T1000 (cell line): Measurements from ENCODE around the gene MYBPH.

Experiments used
- DNase-seq: peaks from one replicate; lab custom pipeline; 2025; ENCODE audit warnings: mixed read lengths; lab: John Stamatoyannopoulos, UW

The MYBPH gene

DNA sequence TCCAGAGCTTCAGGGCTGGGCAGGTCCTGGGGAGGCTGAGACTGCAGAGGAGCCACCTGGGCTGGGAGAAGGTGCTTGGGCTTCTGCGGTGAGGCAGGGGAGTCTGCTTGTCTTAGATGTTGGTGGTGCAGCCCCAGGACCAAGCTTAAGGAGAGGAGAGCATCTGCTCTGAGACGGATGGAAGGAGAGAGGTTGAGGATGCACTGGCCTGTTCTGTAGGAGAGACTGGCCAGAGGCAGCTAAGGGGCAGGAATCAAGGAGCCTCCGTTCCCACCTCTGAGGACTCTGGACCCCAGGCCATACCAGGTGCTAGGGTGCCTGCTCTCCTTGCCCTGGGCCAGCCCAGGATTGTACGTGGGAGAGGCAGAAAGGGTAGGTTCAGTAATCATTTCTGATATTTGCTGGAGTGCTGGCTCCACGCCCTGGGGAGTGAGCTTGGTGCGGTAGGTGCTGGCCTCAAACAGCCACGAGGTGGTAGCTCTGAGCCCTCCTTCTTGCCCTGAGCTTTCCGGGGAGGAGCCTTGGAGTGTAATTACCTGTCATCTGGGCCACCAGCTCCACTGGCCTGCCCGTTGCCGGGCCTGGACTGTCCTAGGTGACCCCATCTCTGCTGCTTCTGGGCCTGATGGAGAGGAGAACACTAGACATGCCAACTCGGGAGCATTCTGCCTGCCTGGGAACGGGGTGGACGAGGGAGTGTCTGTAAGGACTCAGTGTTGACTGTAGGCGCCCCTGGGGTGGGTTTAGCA, 9.3 kb downstream of the MYBPH start:
- no peak for DNase-seq

DNA sequence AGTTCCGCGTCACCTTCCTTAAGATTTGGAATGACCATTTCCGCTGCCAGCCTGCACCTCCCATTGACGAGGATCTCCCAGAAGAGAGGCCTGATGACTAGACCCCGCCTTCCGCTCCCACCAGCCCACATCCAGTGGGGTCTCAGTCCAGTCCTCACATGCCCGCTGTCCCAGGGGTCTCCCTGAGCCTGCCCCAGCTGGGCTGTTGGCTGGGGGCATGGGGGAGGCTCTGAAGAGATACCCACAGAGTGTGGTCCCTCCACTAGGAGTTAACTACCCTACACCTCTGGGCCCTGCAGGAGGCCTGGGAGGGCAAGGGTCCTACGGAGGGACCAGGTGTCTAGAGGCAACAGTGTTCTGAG, 9.8 kb downstream of the MYBPH start:
- no peak for DNase-seq

DNA sequence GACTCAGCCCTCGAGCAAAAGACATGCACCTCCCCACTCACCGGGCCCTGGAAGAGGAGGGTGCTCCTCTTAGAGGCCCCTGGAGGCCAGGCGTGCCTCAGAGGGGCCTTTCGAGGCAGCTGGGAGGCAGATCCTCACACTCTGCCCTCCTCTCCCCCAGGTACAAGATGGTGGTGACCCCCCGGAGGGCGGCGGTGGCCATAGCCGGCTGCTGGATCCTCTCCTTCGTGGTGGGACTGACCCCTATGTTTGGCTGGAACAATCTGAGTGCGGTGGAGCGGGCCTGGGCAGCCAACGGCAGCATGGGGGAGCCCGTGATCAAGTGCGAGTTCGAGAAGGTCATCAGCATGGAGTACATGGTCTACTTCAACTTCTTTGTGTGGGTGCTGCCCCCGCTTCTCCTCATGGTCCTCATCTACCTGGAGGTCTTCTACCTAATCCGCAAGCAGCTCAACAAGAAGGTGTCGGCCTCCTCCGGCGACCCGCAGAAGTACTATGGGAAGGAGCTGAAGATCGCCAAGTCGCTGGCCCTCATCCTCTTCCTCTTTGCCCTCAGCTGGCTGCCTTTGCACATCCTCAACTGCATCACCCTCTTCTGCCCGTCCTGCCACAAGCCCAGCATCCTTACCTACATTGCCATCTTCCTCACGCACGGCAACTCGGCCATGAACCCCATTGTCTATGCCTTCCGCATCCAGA, 10.4 kb downstream of the MYBPH start:
- no peak for DNase-seq

DNA sequence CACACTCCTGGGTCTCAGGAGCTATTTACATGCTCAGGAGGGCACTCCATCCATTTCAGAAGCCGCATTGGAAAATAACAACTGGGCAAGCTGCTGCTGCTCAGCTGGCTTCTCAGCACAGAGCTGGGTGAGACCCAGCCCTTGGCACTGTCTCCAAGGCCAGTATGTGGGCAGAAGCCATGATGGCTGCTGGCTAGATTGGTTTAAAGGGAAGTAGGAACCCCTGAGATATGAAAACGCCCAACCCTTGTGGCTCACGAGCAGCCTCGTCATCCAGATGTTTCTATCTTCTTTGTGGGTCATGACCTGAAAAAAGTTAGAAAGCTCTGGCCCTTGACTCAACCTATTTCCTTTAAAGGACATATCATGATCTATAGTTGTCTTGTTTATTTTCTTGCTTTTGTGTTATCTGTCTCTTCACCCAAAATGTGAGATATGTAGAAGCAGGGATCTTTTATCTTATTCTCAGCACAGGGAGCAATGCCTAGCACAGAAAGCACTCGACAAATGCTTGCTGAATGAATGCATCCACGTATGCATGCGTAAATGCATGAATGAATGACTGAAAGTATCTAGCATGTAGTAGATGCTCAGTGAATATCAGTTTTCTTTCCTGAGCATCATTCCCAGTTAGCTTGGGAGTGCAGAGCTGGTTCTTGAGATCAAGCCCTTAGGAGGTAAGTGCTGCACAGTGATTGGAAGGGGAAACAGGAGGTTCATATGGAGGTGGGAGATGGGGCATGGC, 11.6 kb downstream of the MYBPH start:
- no peak for DNase-seq

DNA sequence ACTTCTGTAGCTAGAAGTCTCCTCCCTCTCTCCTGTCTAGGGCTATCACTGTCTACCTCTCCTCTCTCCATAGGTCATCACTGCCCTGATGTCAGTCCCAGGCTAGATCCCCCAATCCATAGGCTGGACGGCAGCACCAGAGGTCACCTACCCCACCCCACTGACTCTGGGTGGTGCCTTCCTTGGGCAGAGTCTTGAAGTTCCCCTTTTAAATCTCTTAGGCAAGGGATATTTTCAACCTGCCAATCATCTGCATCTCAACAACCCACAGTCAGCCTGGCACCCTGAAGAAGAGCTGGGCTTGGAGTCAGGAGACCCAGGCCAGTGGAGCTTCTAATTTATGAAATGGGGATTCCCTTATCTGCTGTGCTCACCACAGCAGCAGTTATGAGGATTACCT, 13.2 kb downstream of the MYBPH start:
- DNase-seq = no peak

DNA sequence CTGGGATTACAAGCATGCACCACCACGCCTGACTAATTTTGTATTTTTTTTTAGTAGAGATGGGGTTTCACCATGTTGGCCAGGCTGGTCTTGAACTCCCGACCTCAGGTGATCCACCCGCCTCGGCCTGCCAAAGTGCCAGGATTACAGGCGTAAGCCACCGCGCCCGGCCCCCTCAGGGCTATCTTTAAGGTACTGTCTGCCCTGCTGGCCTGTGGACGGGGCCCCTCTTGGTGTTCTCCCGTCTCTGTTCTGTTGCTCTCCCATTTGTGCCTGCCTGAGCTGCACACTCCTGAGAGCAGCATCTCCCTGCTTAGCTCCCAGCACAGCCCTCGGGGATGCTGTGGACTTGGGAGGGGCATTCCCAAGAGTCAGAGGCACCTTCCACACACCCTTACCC, 13.9 kb downstream of the MYBPH start:
- DNase-seq = no peak

DNA sequence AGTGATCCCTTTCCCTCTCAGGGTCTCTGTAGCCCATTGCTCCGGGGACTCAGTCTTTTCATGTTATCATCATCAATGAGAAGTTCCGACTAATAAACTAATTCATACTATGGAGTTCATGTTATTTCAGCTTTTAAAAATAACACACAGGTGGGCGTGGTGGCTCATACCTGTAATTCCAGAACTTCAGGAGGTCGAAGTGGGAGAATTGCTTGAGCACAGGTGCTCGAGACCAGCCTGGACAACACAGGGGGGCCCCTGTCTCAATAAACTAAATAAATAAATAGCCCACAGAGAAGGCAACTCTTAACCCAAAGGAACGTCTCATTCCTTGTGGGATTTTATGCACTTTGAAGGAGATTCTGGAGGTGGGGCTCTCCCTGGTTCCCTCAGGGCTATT, 14.5 kb downstream of the MYBPH start:
- no peak for DNase-seq

DNA sequence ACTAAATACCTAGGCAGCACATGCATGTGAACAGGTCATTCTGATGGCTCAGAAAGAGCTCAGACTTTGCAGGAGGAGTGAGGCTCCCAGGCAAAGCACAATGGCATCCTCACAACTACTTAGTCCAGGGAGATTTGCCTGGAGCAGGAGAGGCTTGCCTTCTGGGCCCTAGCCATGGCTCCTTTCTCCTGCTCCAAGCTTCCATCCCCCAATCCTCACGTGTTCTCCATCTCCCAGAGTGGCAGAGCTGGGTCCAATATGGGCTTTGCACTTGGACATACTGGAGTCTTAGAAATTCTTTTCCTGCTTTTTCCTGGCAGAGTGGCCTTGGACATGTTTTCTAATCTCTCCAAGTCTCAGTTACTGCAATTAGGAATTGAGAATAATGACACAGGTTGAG, 15.8 kb downstream of the MYBPH start:
- no peak for DNase-seq

DNA sequence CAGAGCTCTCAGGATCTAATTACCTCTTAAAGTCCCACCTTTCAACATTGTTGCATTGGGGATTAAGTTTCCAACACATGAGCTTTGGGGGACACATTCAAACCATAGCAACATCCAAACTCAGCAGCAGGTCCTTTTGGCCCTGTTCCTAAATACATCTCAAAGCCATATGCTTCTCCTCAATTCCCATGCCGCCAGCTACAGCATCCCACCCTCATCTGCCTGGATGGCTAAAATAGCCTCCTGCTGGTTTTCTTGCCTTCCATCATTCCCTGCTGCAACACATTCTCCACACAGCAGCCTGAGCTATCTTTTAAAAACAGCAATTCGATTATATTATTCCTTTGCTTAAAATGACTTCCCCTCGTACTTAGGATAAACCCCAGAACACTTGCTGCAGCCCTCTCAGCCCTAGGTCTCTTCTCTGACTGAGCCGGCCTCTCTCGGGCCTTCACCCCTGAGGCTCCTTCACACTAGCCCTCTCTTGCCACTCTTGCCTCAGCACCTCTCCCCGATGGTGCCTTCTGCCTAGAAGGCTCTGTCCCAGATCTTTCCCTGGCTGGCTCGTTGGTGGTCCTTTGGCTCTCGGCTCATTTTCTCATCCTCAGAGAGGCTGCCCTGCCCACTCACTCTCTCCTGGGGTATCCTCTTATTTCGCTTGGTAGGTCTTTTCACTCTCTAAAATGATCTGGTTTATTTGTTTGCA, 16.5 kb downstream of the MYBPH start:
- DNase-seq = no peak

DNA sequence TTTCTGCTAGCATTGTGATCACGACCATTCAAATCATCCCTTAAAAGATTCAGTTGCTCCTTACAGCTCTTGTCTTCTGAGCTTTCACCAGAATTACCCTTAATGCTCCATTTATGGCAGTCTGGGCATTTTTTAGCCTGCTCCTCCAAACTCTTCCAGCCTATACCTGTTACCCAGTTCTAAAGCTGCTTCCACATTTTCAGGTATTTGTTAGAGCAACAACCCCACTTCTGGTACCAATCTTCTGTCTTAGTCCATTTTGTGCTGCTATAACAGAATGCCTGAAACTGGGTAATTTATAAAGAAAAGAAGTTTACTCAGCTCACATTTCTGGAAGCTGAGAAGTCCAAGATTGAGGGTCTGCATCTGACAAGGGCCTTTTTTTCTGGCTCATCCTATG, 17.2 kb downstream of the MYBPH start:
- DNase-seq = no peak

DNA sequence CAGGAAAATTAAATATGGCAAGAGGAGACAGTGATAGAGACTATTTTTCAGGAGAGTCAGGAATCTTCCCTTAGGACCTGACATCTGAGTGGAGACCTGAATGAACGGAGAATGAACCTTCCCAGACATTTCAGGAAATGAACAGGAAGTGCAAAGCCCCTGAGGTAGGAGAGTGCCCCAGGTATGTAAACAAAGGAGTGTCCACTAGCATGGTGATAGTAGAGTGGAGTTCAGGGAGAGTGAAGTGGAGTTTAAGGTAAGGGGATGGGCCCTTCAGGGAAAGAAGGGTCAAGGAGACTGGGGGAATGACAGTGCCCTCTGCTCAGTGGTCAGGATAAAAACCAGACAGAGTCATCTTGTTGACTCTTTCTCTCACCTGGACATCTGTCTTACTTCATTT, 19.3 kb downstream of the MYBPH start:
- no peak for DNase-seq

DNA sequence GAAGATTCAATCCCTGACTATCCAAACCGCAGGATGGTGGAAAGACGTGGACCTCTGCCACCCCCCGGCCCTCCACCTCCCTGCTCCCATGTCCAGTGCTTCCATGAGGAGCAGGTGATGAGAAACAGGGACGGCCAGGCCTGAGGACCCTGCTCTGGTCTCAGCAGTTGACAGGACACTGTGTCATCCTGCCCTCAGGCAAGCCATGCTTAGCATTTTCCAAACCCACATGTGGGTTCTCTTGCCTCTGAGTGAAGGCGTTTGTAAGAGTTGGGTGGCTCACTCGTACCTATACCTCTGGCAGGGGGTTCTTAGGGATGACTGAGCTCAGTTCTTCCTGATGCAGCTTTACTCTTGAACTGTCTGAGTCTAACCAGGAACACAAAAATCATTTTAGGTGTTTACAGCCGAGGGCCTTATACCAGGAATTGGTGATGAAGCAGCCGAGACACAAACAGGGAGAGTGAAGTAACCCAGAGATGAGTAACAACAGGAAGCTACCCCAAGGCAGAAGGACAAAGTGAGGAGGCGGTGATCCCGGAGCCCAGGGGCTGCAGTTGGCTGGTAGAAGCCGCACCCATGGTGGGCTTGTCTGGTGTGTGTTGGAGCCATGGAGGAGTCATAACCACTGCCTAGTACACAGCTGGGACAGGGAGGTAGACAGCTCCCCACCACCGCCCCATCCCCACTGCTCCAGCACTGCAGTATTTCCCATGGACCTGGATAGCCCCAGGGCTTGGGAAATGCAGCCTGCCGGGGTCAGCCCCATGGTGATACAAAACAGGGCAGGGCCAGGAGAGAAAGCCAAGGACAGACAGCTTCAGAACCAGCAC, 21.4 kb downstream of the MYBPH start:
- DNase-seq = peak; percentile 20

DNA sequence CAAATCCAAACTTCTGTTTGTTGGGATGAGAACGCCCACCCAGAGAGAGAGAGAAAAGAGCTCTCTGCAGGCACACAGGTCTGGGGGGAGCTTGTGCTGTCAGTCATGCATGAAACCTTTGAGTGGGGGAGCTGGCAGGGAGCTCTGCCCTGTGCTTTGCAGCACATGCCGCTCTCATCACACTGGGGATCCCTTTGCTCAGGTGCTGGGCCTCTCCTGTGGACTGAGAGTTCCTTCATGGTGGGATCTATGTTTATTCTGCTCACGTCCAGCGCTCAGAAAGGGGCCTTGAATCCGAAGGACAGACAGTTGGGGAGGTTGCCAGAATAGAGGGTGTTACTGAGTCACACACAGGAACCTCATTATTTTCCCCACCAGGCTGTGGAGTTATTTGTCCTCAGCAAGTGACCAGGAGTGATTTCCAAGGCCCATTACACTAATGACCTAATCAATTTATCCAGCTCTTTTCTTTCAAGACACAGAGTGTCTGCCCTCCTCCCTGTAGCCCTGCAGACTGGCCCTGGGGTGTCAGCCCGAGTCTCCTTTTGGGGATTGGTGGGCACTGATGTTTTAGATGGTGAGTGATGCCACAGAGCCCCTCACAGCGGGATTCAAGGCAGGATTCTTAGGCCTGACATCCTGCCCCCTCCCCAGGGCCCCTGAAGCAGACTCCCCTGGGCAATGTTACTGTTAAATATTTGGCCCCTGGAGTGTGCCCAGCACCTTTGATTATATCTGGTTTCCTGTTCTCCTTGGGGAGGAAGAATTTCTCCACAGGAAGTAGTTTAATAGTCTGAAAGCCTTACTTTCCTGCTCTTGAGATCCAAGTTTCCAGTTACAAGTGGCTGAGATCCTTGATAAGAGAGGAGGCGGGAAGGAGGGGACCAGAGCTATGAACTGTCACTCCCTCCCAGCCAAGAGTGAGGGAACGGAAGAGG, 22.3 kb downstream of the MYBPH start:
- DNase-seq = no peak

DNA sequence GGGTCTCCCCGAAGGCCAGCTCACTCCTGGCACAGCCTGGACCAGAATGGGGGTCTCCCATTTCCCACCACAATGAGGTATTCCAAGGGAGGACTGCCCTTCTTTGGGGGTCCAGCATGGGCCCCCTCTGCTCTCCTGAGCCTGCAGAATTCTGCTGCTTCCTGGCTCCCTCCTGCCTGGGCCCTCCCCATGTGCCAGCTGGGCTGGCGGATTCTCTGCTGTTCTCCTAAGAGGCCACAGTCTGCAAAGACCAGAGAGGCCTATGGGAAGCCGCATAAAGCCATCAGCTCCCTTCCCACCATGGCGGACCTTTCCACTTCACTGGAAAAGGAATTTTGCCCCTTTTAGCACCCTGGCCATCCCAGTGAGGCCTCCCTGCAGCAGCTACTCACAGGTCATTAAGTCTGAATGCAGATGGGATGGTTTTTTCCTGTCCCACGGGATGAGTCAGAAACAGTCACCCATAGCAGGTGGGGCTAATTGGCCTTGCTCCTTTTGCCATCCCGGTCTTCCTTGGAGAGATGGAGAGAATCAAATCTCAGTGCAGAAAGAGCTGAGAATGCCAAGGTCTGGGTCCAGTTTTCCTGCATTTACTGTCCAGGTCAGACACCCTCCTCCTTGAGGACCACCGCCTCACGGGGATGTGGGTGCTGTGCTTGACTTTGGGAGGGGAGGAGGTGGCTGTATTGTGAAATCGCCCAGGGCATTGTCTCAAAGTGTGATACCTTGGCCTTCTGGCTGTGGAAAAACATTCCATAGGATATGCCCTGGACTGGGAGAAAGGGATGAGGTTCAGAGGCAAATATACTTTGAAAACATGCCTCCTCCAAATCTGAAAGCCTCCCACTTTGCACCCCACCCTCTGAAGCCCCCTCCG, 23.2 kb downstream of the MYBPH start:
- DNase-seq = no peak

DNA sequence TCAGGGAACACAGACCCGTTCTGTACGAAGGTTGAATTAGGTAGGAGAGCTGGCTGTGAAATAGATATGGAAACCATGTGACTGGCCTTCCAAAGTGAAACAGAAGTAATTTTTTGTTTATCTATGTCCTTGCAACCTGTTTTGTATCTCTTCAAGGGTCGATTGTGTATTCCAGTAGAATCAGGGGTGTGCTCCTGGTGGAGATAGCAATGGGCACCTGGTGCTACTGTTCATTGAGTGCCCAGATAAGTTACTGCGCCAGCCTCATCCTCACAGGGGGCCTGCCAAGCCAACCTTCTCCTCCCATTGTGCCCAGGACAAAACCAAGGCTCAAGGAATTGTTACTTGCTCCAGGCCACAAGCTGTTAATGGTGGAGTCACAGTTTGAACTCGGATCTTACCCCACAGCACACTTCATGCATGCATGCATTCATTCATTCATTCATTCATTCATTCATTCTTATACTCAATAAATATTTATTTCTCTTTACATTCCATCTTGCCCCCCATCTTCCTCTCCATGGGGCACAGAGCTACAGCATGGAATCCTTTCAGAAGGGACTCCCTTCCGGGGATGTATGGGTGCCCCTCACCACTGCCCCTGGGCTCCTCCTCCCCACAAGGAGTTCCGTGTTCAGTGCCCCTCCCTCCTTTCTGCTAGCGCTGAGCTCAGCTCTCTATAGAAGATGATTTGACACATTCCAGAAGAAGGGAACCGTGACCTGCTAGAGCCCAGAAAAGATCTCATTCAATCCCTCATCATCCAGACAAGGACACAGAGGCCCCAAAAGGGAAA, 24.1 kb downstream of the MYBPH start:
- no peak for DNase-seq

DNA sequence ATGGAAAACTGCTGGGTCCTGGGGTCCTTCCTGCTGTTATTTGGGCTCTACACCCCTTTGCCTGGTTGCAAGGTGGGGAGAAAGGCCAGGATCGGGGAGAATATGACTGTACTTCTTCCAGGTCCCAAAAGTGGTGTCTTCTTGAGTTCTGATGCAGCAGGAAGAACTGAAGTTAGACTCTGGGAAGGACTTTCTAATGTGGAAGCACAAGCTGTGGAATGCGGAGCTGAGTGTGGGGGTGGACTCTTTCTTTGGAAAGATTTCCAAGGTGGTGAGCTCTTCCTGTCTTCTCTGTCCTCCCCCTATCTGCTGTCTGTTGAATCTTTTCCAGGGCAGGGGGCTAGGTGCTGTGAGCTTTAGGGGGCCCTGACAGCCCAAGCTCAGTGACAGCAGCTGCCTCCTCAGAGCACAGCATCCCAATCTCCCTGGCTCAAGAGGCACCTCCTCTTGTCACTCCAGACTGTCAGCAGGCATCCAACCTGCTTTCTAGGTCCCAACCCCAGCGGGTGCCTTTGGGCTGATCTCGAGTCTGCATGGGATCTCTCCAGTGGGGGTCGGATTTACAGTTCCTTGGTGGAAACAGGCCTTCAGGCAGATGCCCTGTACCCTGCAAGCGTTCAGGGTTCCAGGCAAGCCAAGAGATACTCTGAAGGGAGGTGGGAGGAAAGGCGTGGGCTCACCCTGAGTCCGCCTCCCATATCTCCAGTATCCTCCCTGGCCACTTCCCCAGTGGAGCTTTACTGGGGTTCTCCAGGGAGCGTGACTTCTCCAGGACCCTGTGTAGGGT, 24.9 kb downstream of the MYBPH start:
- no peak for DNase-seq

DNA sequence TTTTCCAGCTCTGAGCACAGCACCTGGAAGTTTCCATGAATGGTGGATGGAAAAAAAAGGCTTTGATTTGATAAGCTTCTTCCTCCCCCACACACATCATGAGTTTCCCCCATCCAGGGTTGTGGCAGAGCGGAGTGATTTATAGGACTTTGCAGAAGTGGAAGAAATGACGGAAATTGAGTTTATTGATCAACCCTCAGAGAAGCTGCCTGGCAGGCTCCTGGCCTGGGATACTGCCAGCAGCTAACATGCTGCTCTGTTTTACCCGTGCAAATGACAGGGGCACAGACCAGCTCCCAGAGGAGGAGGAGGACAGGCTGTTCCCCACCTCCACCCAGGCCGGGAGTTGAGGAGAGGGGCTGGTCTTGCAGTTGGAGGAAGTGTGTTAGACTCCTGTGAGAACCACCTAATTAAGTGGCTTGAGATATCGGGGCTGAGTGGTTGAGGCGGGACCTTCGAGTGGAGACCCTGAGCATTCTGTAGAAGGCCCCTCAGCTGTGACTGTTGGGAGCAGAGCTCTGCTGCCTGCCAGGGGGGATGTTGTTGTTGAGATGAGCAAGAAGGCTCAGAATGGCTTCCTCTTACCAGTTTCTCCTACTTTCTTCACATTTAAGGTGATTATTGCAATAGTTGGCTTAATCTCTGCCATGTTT, 26.3 kb downstream of the MYBPH start:
- DNase-seq = no peak
